ENCODE results near the gene LAYN.

The LAYN gene

GRCh38 chr11:111598559-111598958, 58.0 kb downstream of the LAYN start:
- DNase-seq: no peak

- DNase-seq: no peak
Measured at GRCh38 chr11:111601636-111601978, 61.1 kb downstream of the LAYN start.

- peak; percentile 84 for DNase-seq
Measured at GRCh38 chr11:111601979-111602864, 61.7 kb downstream of the LAYN start, which contains the start of gene SIK2. SIK2 (plus strand) TSS chr11:111602449; CDS start chr11:111602564, 115 bp downstream.

- no peak for DNase-seq
Measured at GRCh38 chr11:111602865-111603610, 62.5 kb downstream of the LAYN start.

- no peak for DNase-seq
Measured at GRCh38 chr11:111603611-111604130, 63.2 kb downstream of the LAYN start.

GRCh38 chr11:111604392-111605009, 64.0 kb downstream of the LAYN start:
- DNase-seq: no peak

- no peak for DNase-seq
Measured at GRCh38 chr11:111605681-111606080, 65.2 kb downstream of the LAYN start.

- no peak for DNase-seq
Measured at GRCh38 chr11:111606986-111607385, 66.5 kb downstream of the LAYN start.

- no peak for DNase-seq
Measured at GRCh38 chr11:111607751-111608150, 67.2 kb downstream of the LAYN start.

All from stimulated activated CD4-positive, alpha-beta T cell treated with anti-CD3 and anti-CD28 coated beads, Interleukin-12 subunit alpha, Interleukin-12 subunit beta, amount 100 ng/mL, for 4 hours (primary cell).